Measurements from ENCODE around the gene CFAP107. TPM values are rescaled to one million over a fixed set of nuclear protein-coding genes. Genes with fewer than 3 reads are reported as not detected.

CFAP107 gene
- total and polyA plus RNA-seq, 4 donors, result not detected

GRCh38 chr1:12739613-12740012 lies 6.4 kb upstream of the CFAP107 start:
- Histone ChIP-seq H3K4me3 (ENCODE audit: low read depth in 1 of 3, low read length in 3 of 3) (no peak overlapping the region), H3K9ac (ENCODE audit: low read depth in 1 of 2, low read length in 2 of 2) (no peak overlapping the region), H3K27ac (ENCODE audit: low read depth in 1 of 2, low read length in 2 of 2) (no peak overlapping the region), H3K27me3 (ENCODE audit: control insufficient read depth in 4 of 4, insufficient read depth in 4 of 4, low read length in 3 of 4) (no peaks in the 10 kb centered on the region), H3K4me1 (ENCODE audit: control insufficient read depth in 4 of 4, insufficient read depth in 4 of 4, low read length in 3 of 4) (no peaks in the 10 kb centered on the region), H3K36me3 (ENCODE audit: control insufficient read depth in 4 of 4, insufficient read depth in 3 of 4, low read depth in 1 of 4, low read length in 3 of 4) (no peaks in the 10 kb centered on the region), H3K9me3 (ENCODE audit: control insufficient read depth in 4 of 4, low read length in 3 of 4) (peaks cover 0 to 4% (median under 1%) of the 10 kb centered on the region in 4 donors)
- no peak for DNase-seq (ENCODE audit: low spot score)
- WGBS, result 72% methylated on average over 5 of the region's 5 CpGs
- TF ChIP-seq NR2F2 (IDR thresholded peaks at IDR 0.05), result no peak
- TF ChIP-seq ATF3 (IDR thresholded peaks at IDR 0.05), result no peak
- no peak for TF ChIP-seq ZBTB33 (IDR thresholded peaks at IDR 0.05)
- TF ChIP-seq FOXA1 (IDR thresholded peaks at IDR 0.05), result no peak
- no peak for TF ChIP-seq RAD21 (IDR thresholded peaks at IDR 0.05)
- no peak for TF ChIP-seq EGR1 (IDR thresholded peaks at IDR 0.05; ENCODE audit: low read depth in 2 of 2)
- TF ChIP-seq HNF4A (conservative IDR thresholded peaks at IDR 0.05), result no peak
- no peak for TF ChIP-seq JUND (IDR thresholded peaks at IDR 0.05)
- TF ChIP-seq REST (IDR thresholded peaks at IDR 0.05), result no peak
- TF ChIP-seq SP1 (IDR thresholded peaks at IDR 0.05), result no peak
- no peak for TF ChIP-seq YY1 (IDR thresholded peaks at IDR 0.05)
- TF ChIP-seq HNF4G (IDR thresholded peaks at IDR 0.05), result no peak
- TF ChIP-seq MAX (IDR thresholded peaks at IDR 0.05), result no peak

GRCh38 chr1:12741946-12742345 lies 4.1 kb upstream of the CFAP107 start:
- H3K4me3 ChIP-seq (ENCODE audit: low read depth in 1 of 3, low read length in 3 of 3), result no peak overlapping the region
- no peak for DNase-seq (ENCODE audit: low spot score)
- H3K27me3 ChIP-seq (ENCODE audit: control insufficient read depth in 4 of 4, insufficient read depth in 4 of 4, low read length in 3 of 4), result no peaks in the 10 kb centered on the region
- H3K36me3 ChIP-seq (ENCODE audit: control insufficient read depth in 4 of 4, insufficient read depth in 3 of 4, low read depth in 1 of 4, low read length in 3 of 4), result no peaks in the 10 kb centered on the region
- H3K9me3 ChIP-seq (ENCODE audit: control insufficient read depth in 4 of 4, low read length in 3 of 4), result peaks cover 0 to 1% (median 0%) of the 10 kb centered on the region in 4 donors
- H3K27ac ChIP-seq (ENCODE audit: low read depth in 1 of 2, low read length in 2 of 2), result no peak overlapping the region
- no peaks in the 10 kb centered on the region for H3K4me1 ChIP-seq (ENCODE audit: control insufficient read depth in 4 of 4, insufficient read depth in 4 of 4, low read length in 3 of 4)
- no peak for TF ChIP-seq MAX (IDR thresholded peaks at IDR 0.05)
- no peak for TF ChIP-seq FOXA2 (IDR thresholded peaks at IDR 0.05)
- no peak for TF ChIP-seq SP1 (IDR thresholded peaks at IDR 0.05)
- TF ChIP-seq RAD21 (IDR thresholded peaks at IDR 0.05), result no peak
- no peak for TF ChIP-seq YY1 (IDR thresholded peaks at IDR 0.05)
- no peak for TF ChIP-seq TAF1 (conservative IDR thresholded peaks at IDR 0.05)
- TF ChIP-seq HNF4G (IDR thresholded peaks at IDR 0.05), result no peak
- TF ChIP-seq ATF3 (IDR thresholded peaks at IDR 0.05), result no peak
- TF ChIP-seq JUND (IDR thresholded peaks at IDR 0.05), result no peak
- TF ChIP-seq CTCF (IDR thresholded peaks at IDR 0.05; ENCODE audit: low read depth, low read length, missing input control), result no peak
- TF ChIP-seq ZBTB33 (IDR thresholded peaks at IDR 0.05), result no peak
- no peak for TF ChIP-seq HNF4A (conservative IDR thresholded peaks at IDR 0.05)
- no peak overlapping the region for H3K9ac ChIP-seq (ENCODE audit: low read depth in 1 of 2, low read length in 2 of 2)
- WGBS, result 46% methylated on average over 3 of the region's 3 CpGs
